Activated naive CD4-positive, alpha-beta T cell treated with Interleukin-2 at 50 U/mL for 16 hours (primary cell): ENCODE measurements around the gene DPH7.
"Not testable (repeated sequence)": the region's sequence is repeated elsewhere in the genome, so short reads cannot be mapped to it uniquely, and the experiment has no call there.

ENCODE experiments used
- DNase-seq: peaks from one replicate; pipeline ENCODE4 v3.0.0-alpha.2; 2020

The DPH7 gene

DNA sequence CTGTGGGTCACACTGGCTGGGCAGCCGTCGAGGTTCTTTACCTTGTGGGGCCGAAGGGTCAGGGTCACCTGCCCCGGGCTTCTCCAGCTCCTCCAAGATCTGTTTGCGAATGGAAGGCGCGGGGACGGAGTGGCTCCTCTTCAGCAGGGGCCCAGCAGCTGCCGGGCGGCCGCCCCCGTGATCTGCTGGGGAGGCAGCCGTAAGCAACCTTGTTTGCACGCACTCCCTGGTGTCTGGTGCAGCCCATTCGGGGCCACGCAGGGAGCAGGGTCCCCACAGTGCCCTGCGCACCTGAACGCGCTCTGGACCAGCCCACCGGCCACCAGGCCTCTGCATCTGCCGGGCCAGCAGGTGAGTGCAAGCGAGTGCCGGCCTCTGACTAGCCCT, 63.4 kb downstream of the DPH7 start:
- no peak for DNase-seq

DNA sequence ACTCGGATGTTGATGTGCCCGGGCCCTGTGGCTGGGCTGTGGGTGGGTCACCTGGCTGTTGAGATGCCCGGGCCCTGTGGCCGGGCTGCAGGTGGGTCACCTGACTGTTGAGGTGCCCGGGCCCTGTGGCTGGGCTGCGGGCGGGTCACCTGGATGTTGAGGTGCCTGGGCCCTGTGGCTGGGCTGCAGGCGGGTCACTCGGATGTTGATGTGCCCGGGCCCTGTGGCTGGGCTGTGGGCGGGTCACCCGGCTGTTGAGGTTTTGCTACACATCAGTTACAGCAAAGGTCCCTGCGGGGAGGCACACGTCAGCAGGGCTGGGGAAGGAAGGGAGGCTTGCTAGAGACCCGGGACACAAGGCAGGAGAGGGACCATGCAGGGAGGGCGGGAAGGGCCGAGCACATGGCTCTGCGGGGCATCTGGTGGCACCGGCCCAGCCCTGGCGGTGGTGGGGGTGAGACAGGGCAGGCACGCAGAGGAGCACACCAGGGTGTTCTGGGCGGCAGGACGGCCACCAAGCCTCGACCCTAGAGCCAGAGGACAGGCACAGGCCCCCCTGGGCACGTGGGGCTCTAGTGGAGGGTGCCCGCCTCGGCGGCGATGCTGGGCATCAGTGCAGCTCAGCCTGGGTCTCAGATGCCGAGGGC, 63.9 kb downstream of the DPH7 start:
- DNase-seq: no peak

DNA sequence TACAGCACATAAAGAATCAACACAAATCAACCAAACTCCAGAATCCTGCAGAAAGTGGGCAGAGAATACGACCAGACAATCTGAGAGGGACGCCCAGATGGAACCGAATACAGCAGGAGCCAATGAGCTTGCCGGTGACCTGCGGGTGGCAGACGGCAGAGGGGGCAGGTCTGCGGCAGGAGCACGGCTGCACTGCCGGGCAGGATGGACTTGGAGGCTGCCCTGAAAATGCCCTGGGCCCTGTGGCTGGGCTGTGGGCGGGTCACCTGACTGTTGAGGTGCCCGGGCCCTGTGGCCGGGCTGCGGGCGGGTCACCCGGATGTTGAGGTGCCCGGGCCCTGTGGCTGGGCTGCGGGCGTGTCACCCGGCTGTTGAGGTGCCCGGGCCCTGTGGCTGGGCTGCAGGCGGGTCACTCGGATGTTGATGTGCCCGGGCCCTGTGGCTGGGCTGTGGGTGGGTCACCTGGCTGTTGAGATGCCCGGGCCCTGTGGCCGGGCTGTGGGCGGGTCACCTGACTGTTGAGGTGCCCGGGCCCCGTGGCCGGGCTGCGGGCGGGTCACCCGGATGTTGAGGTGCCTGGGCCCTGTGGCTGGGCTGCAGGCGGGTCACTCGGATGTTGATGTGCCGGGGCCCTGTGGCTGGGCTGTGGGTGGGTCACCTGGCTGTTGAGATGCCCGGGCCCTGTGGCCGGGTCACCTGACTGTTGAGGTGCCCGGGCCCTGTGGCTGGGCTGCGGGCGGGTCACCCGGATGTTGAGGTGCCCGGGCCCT, 64.7 kb downstream of the DPH7 start:
- DNase-seq: not testable (repeated sequence)

DNA sequence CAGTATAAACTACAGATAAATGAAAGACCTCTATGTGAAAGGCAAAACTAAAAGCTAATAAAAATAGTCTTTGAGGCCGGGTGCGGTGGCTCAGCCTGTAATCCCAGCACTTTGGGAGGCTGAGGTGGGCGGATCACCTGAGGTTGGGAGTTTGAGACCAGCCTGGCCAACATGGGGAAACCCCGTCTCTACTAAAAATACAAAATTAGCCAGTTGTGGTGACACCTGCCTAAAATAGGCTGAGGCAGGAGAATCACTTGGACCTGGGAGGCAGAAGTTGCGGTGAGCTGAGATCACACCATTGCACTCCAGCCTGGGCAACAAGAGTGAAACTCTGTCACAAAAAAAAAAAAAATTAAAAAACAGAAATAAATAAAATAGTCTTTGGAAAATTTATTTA, 65.6 kb downstream of the DPH7 start:
- not testable (repeated sequence) for DNase-seq

GRCh38 chr9:137511758-137512463, 66.8 kb downstream of the DPH7 start:
- DNase-seq: no peak

DNA sequence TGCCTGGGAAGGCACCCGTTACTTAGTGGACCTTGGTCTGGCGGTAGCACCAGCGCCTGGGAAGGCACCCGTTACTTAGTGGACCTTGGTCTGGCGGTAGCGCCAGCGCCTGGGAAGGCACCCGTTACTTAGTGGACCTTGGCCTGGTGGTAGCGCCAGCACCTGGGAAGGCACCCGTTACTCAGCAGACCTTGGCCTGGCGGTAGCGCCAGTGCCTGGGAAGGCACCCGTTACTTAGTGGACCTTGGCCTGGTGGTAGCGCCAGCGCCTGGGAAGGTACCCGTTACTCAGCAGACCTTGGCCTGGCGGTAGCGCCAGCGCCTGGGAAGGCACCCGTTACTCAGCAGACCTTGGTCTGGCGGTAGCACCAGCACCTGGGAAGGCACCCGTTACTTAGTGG, 67.6 kb downstream of the DPH7 start:
- DNase-seq: not testable (repeated sequence)

DNA sequence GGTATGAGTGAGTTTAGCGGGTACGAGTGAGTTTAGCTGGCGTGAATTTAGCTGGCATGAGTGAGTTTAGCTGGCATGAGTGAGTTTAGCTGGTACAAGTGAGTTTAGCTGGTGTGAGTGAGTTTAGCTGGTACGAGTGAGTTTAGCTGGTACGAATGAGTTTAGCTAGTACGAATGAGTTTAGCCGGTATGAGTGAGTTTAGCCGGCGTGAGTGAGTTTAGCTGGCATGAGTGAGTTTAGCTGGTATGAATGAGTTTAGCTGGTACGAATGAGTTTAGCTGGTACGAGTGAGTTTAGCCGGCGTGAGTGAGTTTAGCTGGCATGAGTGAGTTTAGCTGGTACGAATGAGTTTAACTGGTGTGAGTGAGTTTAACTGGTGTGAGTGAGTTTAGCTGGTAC, 69.5 kb downstream of the DPH7 start:
- DNase-seq: no peak

- DNase-seq: no peak
Measured at GRCh38 chr9:137506702-137507171, 72.0 kb downstream of the DPH7 start.

DNA sequence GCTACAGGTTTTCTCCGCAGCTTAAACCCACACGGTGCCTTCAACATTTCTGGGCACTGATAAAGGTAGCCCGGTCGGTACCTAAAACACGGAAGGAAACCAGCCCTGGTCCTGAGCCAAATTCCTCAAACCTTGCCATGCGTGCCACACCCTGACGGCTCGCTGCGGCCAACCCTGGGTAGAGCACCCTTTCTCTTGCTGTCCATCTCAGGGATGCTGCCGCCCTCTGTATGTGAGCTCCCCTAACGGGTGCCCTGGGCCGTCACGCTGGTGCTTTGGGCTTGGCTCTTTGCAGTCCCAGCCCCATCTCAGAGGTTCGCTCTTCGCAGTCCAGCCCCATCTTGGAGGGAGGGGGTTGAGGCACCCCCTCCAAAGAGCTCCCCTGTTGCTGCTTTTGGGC, 72.5 kb downstream of the DPH7 start:
- DNase-seq: no peak

GRCh38 chr9:137505421-137506140, 73.1 kb downstream of the DPH7 start:
- DNase-seq: no peak
